Coronary artery (tissue), 2 donors: ENCODE data around the gene PSTPIP2.
A peak's percentile ranks its signal among the peaks of the same experiment; 100 is the strongest.
"Not testable (repeated sequence)": the region's sequence is repeated elsewhere in the genome, so short reads cannot be mapped to it uniquely, and the experiment has no call there.

Source experiments
- DNase-seq: peaks from one replicate; pipeline ENCODE4 v3.0.0-alpha.2; 2017; ENCODE audit warnings: low spot score
- H3K27ac ChIP-seq, 2 donors: fragments of 200-600 bp; sonication (generic); one replicate each; pipeline ENCODE4 v1.5.1; 2016 to 2019
- H3K4me3 ChIP-seq: fragments of 200-600 bp; sonication (generic); 2 replicates; pipeline ENCODE4 v1.5.1; 2016; ENCODE audit warnings: mild to moderate bottlenecking, moderate library complexity
- TF ChIP-seq, protein P1 (sequence below): fragments of 200-600 bp; sonication (generic); IDR thresholded peaks from one replicate; pipeline ENCODE4 v1.5.1; 2019; ENCODE audit warnings: antibody characterized with exemption

The PSTPIP2 gene

GRCh38 chr18:45974088-45974536, 97.9 kb downstream of the PSTPIP2 start:
- Histone ChIP-seq H3K27ac (no peak overlapping the region), H3K4me3 (peak overlapping the region; percentile 42)
- no peak for DNase-seq
- TF ChIP-seq, protein P1, sequence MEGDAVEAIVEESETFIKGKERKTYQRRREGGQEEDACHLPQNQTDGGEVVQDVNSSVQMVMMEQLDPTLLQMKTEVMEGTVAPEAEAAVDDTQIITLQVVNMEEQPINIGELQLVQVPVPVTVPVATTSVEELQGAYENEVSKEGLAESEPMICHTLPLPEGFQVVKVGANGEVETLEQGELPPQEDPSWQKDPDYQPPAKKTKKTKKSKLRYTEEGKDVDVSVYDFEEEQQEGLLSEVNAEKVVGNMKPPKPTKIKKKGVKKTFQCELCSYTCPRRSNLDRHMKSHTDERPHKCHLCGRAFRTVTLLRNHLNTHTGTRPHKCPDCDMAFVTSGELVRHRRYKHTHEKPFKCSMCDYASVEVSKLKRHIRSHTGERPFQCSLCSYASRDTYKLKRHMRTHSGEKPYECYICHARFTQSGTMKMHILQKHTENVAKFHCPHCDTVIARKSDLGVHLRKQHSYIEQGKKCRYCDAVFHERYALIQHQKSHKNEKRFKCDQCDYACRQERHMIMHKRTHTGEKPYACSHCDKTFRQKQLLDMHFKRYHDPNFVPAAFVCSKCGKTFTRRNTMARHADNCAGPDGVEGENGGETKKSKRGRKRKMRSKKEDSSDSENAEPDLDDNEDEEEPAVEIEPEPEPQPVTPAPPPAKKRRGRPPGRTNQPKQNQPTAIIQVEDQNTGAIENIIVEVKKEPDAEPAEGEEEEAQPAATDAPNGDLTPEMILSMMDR: peak; percentile 38

- Histone ChIP-seq H3K4me3 (peak within 1 kb of the TSS; percentile 93), H3K27ac (peak within 1 kb of the TSS; percentile 55 to 80)
- peak; percentile 96 for DNase-seq
- TF ChIP-seq, protein P1: no peak
Measured at GRCh38 chr18:45967007-45967706, 104.9 kb downstream of the PSTPIP2 start, which contains the start of gene EPG5. TSS of gene EPG5 (minus strand) at chr18:45967329. CDS start at chr18:45967239, 90 bp downstream.

GRCh38 chr18:45964913-45965312, 107.1 kb downstream of the PSTPIP2 start:
- not testable (repeated sequence) for DNase-seq, H3K4me3 ChIP-seq, H3K27ac ChIP-seq

GRCh38 chr18:45962866-45963265, 109.2 kb downstream of the PSTPIP2 start:
- TF ChIP-seq, protein P1: no peak
- H3K27ac ChIP-seq: no peak overlapping the region

GRCh38 chr18:45962461-45962860, 109.6 kb downstream of the PSTPIP2 start:
- TF ChIP-seq, protein P1: no peak
- no peak overlapping the region for H3K27ac ChIP-seq
- no peak for DNase-seq
- H3K4me3 ChIP-seq: no peak overlapping the region

More at GRCh38 chr18:45962866-45963265, 109.2 kb downstream of the PSTPIP2 start:
- no peak for DNase-seq
- H3K4me3 ChIP-seq: no peak overlapping the region

GRCh38 chr18:45959484-45959883, 112.6 kb downstream of the PSTPIP2 start:
- not testable (repeated sequence) for H3K27ac ChIP-seq, DNase-seq, H3K4me3 ChIP-seq

DNA sequence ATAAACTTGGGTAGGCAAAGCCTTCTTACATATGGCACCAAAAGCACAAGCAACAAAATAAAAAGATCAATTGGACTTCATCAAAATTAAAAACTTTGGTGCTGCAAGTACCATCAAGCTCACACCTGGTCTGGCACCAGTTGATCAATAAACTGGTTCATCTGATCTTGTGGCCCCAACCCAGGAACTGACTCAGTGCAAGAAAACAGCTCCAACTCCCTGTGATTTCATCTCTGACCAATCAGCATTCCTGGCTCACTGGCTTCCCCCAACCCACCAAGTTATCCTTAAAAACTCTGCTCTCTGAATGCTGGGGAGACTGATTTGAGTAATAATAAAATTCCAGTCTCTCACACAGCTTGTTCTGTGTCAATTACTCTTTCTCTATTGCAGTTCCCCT, 113.3 kb downstream of the PSTPIP2 start:
- no peak for DNase-seq
- Histone ChIP-seq H3K27ac (no peak overlapping the region), H3K4me3 (no peak overlapping the region)
- TF ChIP-seq, protein P1: no peak

DNA sequence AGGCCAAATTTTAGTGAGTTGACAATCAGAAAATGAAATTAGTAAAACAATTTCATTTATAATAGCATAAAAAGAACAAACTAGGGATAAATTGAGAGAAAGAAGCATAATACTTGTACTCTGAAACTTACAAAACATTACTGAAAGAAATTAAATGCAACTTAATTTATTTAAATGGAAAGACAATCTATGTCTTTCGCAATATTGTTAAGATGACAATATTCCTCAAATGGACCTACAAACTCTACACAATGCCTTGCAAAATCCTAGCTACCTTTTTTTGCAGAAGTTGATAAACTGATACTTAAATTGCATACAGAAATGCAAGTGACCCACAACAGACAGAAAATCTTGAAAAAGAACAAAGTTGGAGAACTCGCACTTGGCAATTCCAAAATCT, 114.0 kb downstream of the PSTPIP2 start:
- DNase-seq: no peak
- TF ChIP-seq, protein P1: no peak
- no peak overlapping the region for H3K27ac ChIP-seq
- no peak overlapping the region for H3K4me3 ChIP-seq
